GM19324 (cell line): Measurements from ENCODE around the gene RNF111.
"Not testable (repeated sequence)": the region's sequence is repeated elsewhere in the genome, so short reads cannot be mapped to it uniquely, and the experiment has no call there.

Source experiments
- ATAC-seq: cut with Tn5 transposase; IDR thresholded peaks from one replicate; pipeline ENCODE4 v1.9.1; 2021; ENCODE audit warnings: mild to moderate bottlenecking, moderate library complexity; ENCODE audit not compliant: unreplicated experiment, low FRiP score

The RNF111 gene

DNA sequence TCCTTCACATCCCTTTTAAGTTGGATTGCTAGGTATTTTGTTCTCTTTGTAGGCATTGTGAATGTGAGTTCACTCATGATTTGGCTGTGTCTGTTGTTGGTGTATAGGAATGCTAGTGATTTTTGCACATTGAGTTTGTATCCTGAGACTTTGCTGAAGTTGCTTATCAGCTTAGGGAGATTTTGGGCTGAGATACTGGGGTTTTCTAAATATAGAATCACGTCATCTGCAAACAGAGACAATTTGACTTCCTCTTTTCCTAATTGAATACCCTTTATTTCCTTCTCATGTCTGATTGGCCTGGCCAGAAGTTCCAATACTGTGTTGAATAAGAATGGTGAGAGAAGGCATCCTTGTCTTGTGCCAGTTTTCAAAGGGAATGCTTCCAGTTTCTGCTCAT, 139.8 kb downstream of the RNF111 start:
- not testable (repeated sequence) for ATAC-seq

- ATAC-seq: no peak
Observed at GRCh38 chr15:59131456-59131855, 144.0 kb downstream of the RNF111 start.

- no peak for ATAC-seq
Observed at GRCh38 chr15:59131969-59132562, 144.6 kb downstream of the RNF111 start.

- no peak for ATAC-seq
Observed at GRCh38 chr15:59133929-59134427, 146.5 kb downstream of the RNF111 start.

GRCh38 chr15:59137566-59137965, 150.1 kb downstream of the RNF111 start:
- no peak for ATAC-seq

DNA sequence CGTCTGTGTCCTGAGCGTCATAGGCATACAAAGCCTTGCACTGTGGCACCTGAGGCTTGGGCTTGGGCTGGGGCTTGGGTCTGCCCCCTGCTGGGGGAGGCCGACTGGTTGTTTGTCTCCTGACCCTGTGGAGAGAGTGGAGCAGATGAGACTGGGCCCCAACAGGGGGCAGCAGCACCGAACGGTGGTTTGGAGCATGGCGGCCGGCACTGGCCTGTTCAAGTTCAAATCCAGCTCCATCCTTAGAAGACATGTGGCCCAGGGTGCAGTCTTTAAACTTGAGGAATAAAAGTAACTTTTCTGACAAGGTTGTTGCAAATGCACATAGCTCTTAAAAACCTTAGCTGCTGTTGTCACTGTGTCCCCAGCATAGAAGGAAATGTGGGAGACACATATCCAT, 150.8 kb downstream of the RNF111 start:
- no peak for ATAC-seq

- no peak for ATAC-seq
Observed at GRCh38 chr15:59140422-59141226, 153.2 kb downstream of the RNF111 start.

- no peak for ATAC-seq
Observed at GRCh38 chr15:59143281-59143680, 155.8 kb downstream of the RNF111 start.

- ATAC-seq: not testable (repeated sequence)
Observed at GRCh38 chr15:59144594-59144993, 157.1 kb downstream of the RNF111 start.
